Activated B cell treated with CpG ODN at 0.5 μM for 24 hours (primary cell): ENCODE data around the gene ETV3L. TPM values are rescaled to one million over a fixed set of nuclear protein-coding genes. Genes with fewer than 3 reads are reported as not detected.

ENCODE experiments used
- ATAC-seq: fragments of 200-7000 bp; cut with Tn5 transposase; one replicate; pipeline ENCODE4 v1.10.0; 2021; ENCODE audit warnings: low read depth, mild to moderate bottlenecking, moderate library complexity
- CTCF ChIA-PET: fragments of 350-600 bp; sonication (Branson Sonifier 250); formaldehyde crosslinking; loops from one replicate; lab custom pipeline; 2021; ENCODE audit warnings: antibody characterized with exemption; lab: Charles Lee
- POLR2A ChIA-PET: fragments of 350-600 bp; sonication (Branson Sonifier 250); formaldehyde crosslinking; loops from one replicate; lab custom pipeline; 2021; ENCODE audit warnings: antibody characterized with exemption; lab: Charles Lee
- DNase-seq: peaks from one replicate; pipeline ENCODE4 v3.0.0; 2022
- H3K27ac Mint-ChIP-seq: one replicate; pipeline ENCODE4 v1.8.0; 2020; ENCODE audit warnings: mixed read lengths
- H3K27me3 Mint-ChIP-seq: one replicate; pipeline ENCODE4 v1.8.0; 2021; ENCODE audit warnings: mixed read lengths
- H3K36me3 Mint-ChIP-seq: one replicate; pipeline ENCODE4 v1.8.0; 2021; ENCODE audit warnings: low read depth, mixed read lengths
- H3K4me1 Mint-ChIP-seq: one replicate; pipeline ENCODE4 v1.8.0; 2021; ENCODE audit warnings: mixed read lengths
- H3K4me3 Mint-ChIP-seq: one replicate; pipeline ENCODE4 v1.8.0; 2020; ENCODE audit warnings: mild to moderate bottlenecking, mixed read lengths
- H3K9me3 Mint-ChIP-seq: one replicate; pipeline ENCODE4 v1.8.0; 2020; ENCODE audit warnings: mixed read lengths
- intact Hi-C: fragments of 100-400 bp; cut with micrococcal nuclease; formaldehyde crosslinking; loops from one replicate; pipeline ENCODE4 v1.15.1; 2024
- total RNA-seq: library from RNA; stranded (reverse); gene quantifications from 2 replicates; pipeline ENCODE4 v1.2.3, GENCODE V29; 2022
- TF ChIP-seq, protein P1 (sequence below): fragments of 200-600 bp; IDR thresholded peaks from one replicate; pipeline ENCODE4 v1.8.0; 2022; ENCODE audit warnings: antibody characterized with exemption, mild to moderate bottlenecking

ETV3L gene
- total RNA-seq, 1 donor from 2014 or later = not detected

DNA sequence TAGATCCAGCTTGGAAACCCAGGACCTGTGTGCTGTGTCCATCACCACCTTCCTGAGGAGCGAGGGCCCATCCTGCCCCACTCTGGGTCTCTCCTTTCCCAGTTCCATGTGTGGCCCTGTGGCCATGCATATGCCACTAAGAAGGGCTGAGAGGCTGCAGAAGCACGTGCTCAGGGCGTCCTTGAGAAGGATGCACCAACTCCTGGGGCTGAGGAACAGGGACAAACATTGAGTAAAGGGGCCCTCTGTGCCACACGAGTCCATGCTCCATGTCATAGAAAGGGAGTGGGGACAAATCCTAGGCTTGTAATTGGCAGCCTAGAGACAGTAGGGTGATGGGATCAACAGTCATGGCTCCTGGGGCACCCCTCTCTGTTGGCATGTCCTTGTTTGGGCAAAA is 8.4 kb downstream of the ETV3L start:
- Mint-ChIP-seq H3K4me3 (no peak overlapping the region), H3K27me3 (peaks cover 11% of the 10 kb centered on the region), H3K9me3 (no peaks in the 10 kb centered on the region), H3K27ac (no peak overlapping the region), H3K36me3 (no peaks in the 10 kb centered on the region), H3K4me1 (no peaks in the 10 kb centered on the region)
- POLR2A ChIA-PET = interaction anchor here (0.6 kb wide), 1 partner anchor 371 kb away, joined by 4 read pairs; no protein-coding TSS in a partner anchor
- intact Hi-C loops = loop anchor here (2.0 kb wide), 1 partner anchor 406 kb away; no protein-coding TSS in a partner anchor
- DNase-seq (no peak), ATAC-seq (no peak)
- TF ChIP-seq, protein P1, sequence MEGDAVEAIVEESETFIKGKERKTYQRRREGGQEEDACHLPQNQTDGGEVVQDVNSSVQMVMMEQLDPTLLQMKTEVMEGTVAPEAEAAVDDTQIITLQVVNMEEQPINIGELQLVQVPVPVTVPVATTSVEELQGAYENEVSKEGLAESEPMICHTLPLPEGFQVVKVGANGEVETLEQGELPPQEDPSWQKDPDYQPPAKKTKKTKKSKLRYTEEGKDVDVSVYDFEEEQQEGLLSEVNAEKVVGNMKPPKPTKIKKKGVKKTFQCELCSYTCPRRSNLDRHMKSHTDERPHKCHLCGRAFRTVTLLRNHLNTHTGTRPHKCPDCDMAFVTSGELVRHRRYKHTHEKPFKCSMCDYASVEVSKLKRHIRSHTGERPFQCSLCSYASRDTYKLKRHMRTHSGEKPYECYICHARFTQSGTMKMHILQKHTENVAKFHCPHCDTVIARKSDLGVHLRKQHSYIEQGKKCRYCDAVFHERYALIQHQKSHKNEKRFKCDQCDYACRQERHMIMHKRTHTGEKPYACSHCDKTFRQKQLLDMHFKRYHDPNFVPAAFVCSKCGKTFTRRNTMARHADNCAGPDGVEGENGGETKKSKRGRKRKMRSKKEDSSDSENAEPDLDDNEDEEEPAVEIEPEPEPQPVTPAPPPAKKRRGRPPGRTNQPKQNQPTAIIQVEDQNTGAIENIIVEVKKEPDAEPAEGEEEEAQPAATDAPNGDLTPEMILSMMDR = no peak
- CTCF ChIA-PET = interaction anchor here (0.8 to 6.9 kb wide), 12 partner anchors 8 to 86 kb away, joined by 3 to 388 read pairs (median 6); partner anchors contain the start of genes ETV3 and ETV3L

DNA sequence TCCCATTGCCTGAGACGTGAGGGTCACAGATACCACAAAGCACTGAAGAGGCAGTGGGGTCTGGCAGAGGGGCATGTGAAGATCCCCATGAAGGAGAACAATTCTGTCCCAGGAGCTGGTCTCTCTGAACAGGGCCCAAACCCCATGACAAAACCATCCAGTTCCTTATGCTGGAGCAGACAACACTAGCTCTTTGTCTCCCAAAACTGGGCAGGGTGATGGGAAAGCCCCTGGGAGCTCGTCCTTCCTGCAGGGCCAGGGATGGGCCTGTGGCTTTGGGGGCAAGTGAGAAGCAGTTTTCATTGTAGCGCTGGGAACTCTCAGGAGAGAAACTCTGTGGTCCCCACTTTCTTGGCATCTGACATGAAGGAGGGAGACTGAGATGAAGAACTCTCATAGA is 8.8 kb downstream of the ETV3L start:
- ATAC-seq (no peak), DNase-seq (no peak)
- CTCF ChIA-PET = interaction anchor here (0.8 to 6.9 kb wide), 18 partner anchors 9 to 401 kb away, joined by 3 to 388 read pairs (median 6); partner anchors contain the start of genes ETV3 and ETV3L
- intact Hi-C loops = loop anchor here (1.0 to 2.0 kb wide), 2 partner anchors 66 to 406 kb away; no protein-coding TSS in a partner anchor
- Mint-ChIP-seq H3K4me1 (no peaks in the 10 kb centered on the region), H3K36me3 (no peaks in the 10 kb centered on the region), H3K27me3 (peaks cover 11% of the 10 kb centered on the region), H3K4me3 (no peak overlapping the region), H3K27ac (no peak overlapping the region), H3K9me3 (no peaks in the 10 kb centered on the region)
- TF ChIP-seq, protein P1 = no peak
- POLR2A ChIA-PET = interaction anchor here (1.0 kb wide), 1 partner anchor 66 kb away, joined by 10 read pairs; no protein-coding TSS in a partner anchor

DNA sequence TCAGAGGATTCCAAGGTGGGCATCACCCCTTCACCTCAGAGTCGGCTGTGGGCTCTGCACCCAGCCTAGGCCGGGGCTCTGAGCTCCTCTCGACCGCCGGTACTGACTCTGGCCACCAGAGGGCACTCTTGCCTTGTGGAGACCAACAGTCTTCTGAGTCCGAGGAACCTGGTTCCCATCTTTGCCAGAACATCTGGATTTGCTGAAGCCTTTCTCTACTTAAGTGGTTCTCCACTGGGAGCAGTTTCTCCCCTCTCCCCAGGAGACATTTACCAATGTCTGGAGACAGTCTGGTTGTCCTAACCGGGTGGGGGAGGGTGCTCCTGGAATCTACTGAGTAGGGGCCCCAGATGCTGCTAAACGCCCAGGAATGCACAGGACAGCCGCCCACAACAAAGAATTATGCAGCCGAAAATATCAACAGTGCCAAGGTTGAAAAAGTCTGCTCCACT is 9.4 kb downstream of the ETV3L start:
- ChIA-PET POLR2A (interaction anchor here (0.6 to 1.0 kb wide), 2 partner anchors 66 to 202 kb away, joined by 4 to 10 read pairs; no protein-coding TSS in a partner anchor), CTCF (interaction anchor here (0.6 to 6.9 kb wide), 26 partner anchors 8 to 1838 kb away, joined by 3 to 388 read pairs (median 4); partner anchors contain the start of genes ETV3 and ETV3L)
- peak; percentile 91 for ATAC-seq
- Mint-ChIP-seq H3K4me1 (no peaks in the 10 kb centered on the region), H3K27ac (no peak overlapping the region), H3K9me3 (no peaks in the 10 kb centered on the region), H3K4me3 (no peak overlapping the region), H3K36me3 (no peaks in the 10 kb centered on the region), H3K27me3 (peaks cover 11% of the 10 kb centered on the region)
- TF ChIP-seq, protein P1 = peak; percentile 53
- intact Hi-C loops = loop anchor here (1.0 to 2.0 kb wide), 2 partner anchors 66 to 407 kb away; no protein-coding TSS in a partner anchor
- DNase-seq = peak; percentile 75

DNA sequence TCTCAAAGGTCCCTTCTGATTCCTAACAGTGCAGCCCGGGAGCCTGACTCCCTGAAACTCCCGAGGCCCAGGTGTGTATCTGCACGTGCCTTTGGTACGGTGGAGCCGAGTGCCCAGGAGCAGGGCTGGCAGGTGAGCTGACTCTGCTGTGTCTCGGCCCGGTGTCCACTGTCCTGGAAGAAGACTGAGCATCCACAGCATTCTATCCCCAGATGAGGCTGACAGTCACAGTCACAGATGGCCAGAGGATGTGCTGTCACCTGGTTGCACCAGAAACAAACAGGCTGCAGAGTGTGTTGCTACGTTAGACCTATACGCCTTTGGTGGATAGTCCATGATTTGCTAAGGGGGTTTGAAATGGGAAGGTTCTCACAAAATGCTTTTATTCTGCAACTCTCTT is 9.8 kb downstream of the ETV3L start:
- Mint-ChIP-seq H3K27ac (no peak overlapping the region), H3K4me1 (no peaks in the 10 kb centered on the region), H3K36me3 (no peaks in the 10 kb centered on the region), H3K4me3 (no peak overlapping the region), H3K9me3 (no peaks in the 10 kb centered on the region), H3K27me3 (peaks cover 11% of the 10 kb centered on the region)
- intact Hi-C loops = loop anchor here (1.0 to 2.0 kb wide), 2 partner anchors 67 to 407 kb away; no protein-coding TSS in a partner anchor
- TF ChIP-seq, protein P1 = no peak
- no peak for DNase-seq
- ChIA-PET CTCF (interaction anchor here (0.6 to 6.9 kb wide), 24 partner anchors 8 to 1839 kb away, joined by 3 to 388 read pairs (median 5); partner anchors contain the start of gene ETV3), POLR2A (interaction anchor here (0.6 to 1.0 kb wide), 2 partner anchors 67 to 202 kb away, joined by 4 to 10 read pairs; no protein-coding TSS in a partner anchor)
- no peak for ATAC-seq

DNA sequence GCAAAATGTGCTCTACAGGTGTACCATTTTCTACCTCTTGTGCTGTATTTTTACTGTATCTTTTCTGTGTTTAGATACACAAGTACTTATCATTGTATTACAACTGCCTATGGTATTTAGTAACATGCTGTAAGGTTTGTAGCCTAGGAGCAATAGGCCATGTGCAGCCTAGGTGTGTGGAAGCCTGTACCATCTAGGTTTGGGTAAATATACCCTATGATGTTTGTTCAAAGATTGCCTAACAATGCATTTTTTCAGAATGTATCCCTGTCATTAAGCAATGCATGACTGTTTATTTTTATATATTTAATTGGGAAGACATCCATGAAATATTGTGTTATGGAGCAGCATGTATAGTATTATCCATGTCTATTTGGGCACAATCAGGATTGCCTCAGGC is 11.0 kb downstream of the ETV3L start:
- Mint-ChIP-seq H3K27ac (no peak overlapping the region), H3K4me3 (no peak overlapping the region), H3K4me1 (no peaks in the 10 kb centered on the region), H3K36me3 (no peaks in the 10 kb centered on the region), H3K27me3 (peaks cover 11% of the 10 kb centered on the region), H3K9me3 (no peaks in the 10 kb centered on the region)
- POLR2A ChIA-PET = no interaction called here
- TF ChIP-seq, protein P1 = no peak
- intact Hi-C loops = no loop called here
- CTCF ChIA-PET = interaction anchor here (1.6 to 6.9 kb wide), 2 partner anchors 66 to 72 kb away, joined by 5 to 388 read pairs; no protein-coding TSS in a partner anchor
- ATAC-seq = no peak
- no peak for DNase-seq
